PC-9 (cell line): Measurements from ENCODE around the gene GIPC2. TPM values are rescaled to one million over a fixed set of nuclear protein-coding genes. Genes with fewer than 3 reads are reported as not detected.

Experiments used
- BruUV-seq: library from RNA; stranded (reverse); fragments of 400-500 nt; replicated peaks from 2 replicates; lab custom pipeline; 2021; lab: Mats Ljungman, UMichigan
- CTCF ChIA-PET: fragments of 300-600 bp; sonication (Branson Sonifier 250); formaldehyde crosslinking; loops from one replicate; lab custom pipeline; 2022; ENCODE audit warnings: antibody characterized with exemption; lab: Charles Lee
- POLR2A ChIA-PET: fragments of 300-600 bp; sonication (Branson Sonifier 250); formaldehyde crosslinking; loops from one replicate; lab custom pipeline; 2022; ENCODE audit warnings: antibody characterized with exemption; ENCODE audit not compliant: unreplicated experiment; lab: Charles Lee
- DNase-seq, 2 experiments: peaks; one replicate each; pipeline versions ENCODE4 v3.0.0 to v3.0.0-alpha.2; 2015 to 2022; ENCODE audit warnings: mixed read lengths in 1 of 2
- H2AFZ ChIP-seq: fragments of 200-600 bp; sonication (generic); 2 replicates; pipeline ENCODE4 v1.8.1; 2017; ENCODE audit warnings: antibody characterized with exemption
- H3F3A ChIP-seq: fragments of 200-600 bp; sonication (generic); 2 replicates; pipeline ENCODE4 v1.8.1; 2017; ENCODE audit warnings: antibody characterized with exemption, mild to moderate bottlenecking, low read depth; ENCODE audit not compliant: insufficient read depth
- H3K27ac ChIP-seq: fragments of 200-600 bp; sonication (generic); 2 replicates; pipeline ENCODE4 v1.6.1; 2016; ENCODE audit warnings: mixed run types
- H3K27me3 ChIP-seq: fragments of 200-600 bp; sonication (generic); 2 replicates; pipeline ENCODE4 v1.6.1; 2016; ENCODE audit warnings: low read depth, mixed run types; ENCODE audit not compliant: insufficient read depth
- H3K36me3 ChIP-seq: fragments of 200-600 bp; sonication (generic); 2 replicates; pipeline ENCODE4 v1.6.1; 2016; ENCODE audit warnings: low read depth, mixed run types
- H3K4me1 ChIP-seq: fragments of 200-600 bp; sonication (generic); replicated peaks from 2 replicates; pipeline ENCODE4 v1.6.1; 2016; ENCODE audit warnings: mixed run types; ENCODE audit not compliant: insufficient read depth
- H3K4me2 ChIP-seq: fragments of 200-600 bp; sonication (generic); 2 replicates; pipeline ENCODE4 v1.6.1; 2017; ENCODE audit warnings: mixed run types
- H3K4me3 ChIP-seq: fragments of 200-600 bp; sonication (generic); 2 replicates; pipeline ENCODE4 v1.6.1; 2016; ENCODE audit warnings: mixed run types
- H3K79me2 ChIP-seq: fragments of 200-600 bp; sonication (generic); 2 replicates; pipeline ENCODE4 v1.6.1; 2017; ENCODE audit warnings: low read depth, mixed run types
- H3K9me2 ChIP-seq: fragments of 200-600 bp; sonication (generic); 2 replicates; pipeline ENCODE4 v1.8.1; 2017; ENCODE audit warnings: mild to moderate bottlenecking; ENCODE audit not compliant: insufficient read depth
- H3K9me3 ChIP-seq: fragments of 200-600 bp; sonication (generic); 2 replicates; pipeline ENCODE4 v1.8.1; 2016; ENCODE audit warnings: low read depth; ENCODE audit not compliant: insufficient read depth
- H4K20me1 ChIP-seq: fragments of 200-600 bp; sonication (generic); 2 replicates; pipeline ENCODE4 v1.8.1; 2017; ENCODE audit not compliant: insufficient read depth
- CTCF ChIP-seq: fragments of 200-600 bp; sonication (generic); conservative IDR thresholded peaks from 2 replicates; pipeline ENCODE4 v1.6.1; 2017; ENCODE audit warnings: mixed run types, antibody characterized with exemption, mild to moderate bottlenecking, moderate library complexity
- EZH2 ChIP-seq: fragments of 200-600 bp; sonication (generic); IDR thresholded peaks from 2 replicates; pipeline ENCODE4 v1.8.0; 2017; ENCODE audit warnings: antibody characterized with exemption, low read depth
- intact Hi-C: fragments of 100-400 bp; cut with micrococcal nuclease; formaldehyde crosslinking; loops from one replicate; pipeline ENCODE4 v1.10.0; 2022; ENCODE audit not compliant: unreplicated experiment
- total RNA-seq: library from RNA; stranded (reverse); gene quantifications from 2 replicates; pipeline ENCODE4 v1.2.3, GENCODE V29; 2021

GIPC2 gene
- total RNA-seq, 1 experiment from 2014 or later: 0.20 TPM

GRCh38 chr1:78156805-78157521, 111.2 kb downstream of the GIPC2 start:
- Histone ChIP-seq H2AFZ (no peak overlapping the region), H3K27ac (no peak overlapping the region), H3K79me2 (no peaks in the 10 kb centered on the region), H4K20me1 (no peaks in the 10 kb centered on the region), H3F3A (no peaks in the 10 kb centered on the region), H3K36me3 (no peaks in the 10 kb centered on the region), H3K4me3 (no peak overlapping the region), H3K4me2 (no peak overlapping the region), H3K9me2 (no peaks in the 10 kb centered on the region), H3K4me1 (peaks cover 6% of the 10 kb centered on the region; the same call in 1 of the 2 replicates), H3K27me3 (no peaks in the 10 kb centered on the region), H3K9me3 (no peaks in the 10 kb centered on the region; the same call in 1 of the 2 replicates)
- TF ChIP-seq CTCF (no peak), EZH2 (no peak)
- DNase-seq: no peak
- CTCF ChIA-PET: no interaction called here
- no TSS peak for BruUV-seq
- POLR2A ChIA-PET: no interaction called here
- intact Hi-C loops: no loop called here

GRCh38 chr1:78165816-78166215, 120.0 kb downstream of the GIPC2 start:
- intact Hi-C loops: no loop called here
- TF ChIP-seq EZH2: no peak
- no peak for TF ChIP-seq CTCF
- no TSS peak for BruUV-seq
- no peaks in the 10 kb centered on the region for H3K79me2 ChIP-seq
- no peaks in the 10 kb centered on the region for H3K27me3 ChIP-seq
- H3K9me2 ChIP-seq: no peaks in the 10 kb centered on the region
- no peaks in the 10 kb centered on the region for H3K36me3 ChIP-seq
- no peaks in the 10 kb centered on the region for H3K4me1 ChIP-seq
- ChIA-PET POLR2A (no interaction called here), CTCF (no interaction called here)
- H3K4me3 ChIP-seq: no peak overlapping the region
- no peaks in the 10 kb centered on the region for H3F3A ChIP-seq
- no peak for DNase-seq
- H2AFZ ChIP-seq: no peak overlapping the region
- H4K20me1 ChIP-seq: no peaks in the 10 kb centered on the region
- no peaks in the 10 kb centered on the region for H3K9me3 ChIP-seq
- no peak overlapping the region for H3K27ac ChIP-seq
- H3K4me2 ChIP-seq: no peak overlapping the region

GRCh38 chr1:78168306-78168705, 122.5 kb downstream of the GIPC2 start:
- intact Hi-C loops: no loop called here

More at GRCh38 chr1:78168306-78168705, 122.5 kb downstream of the GIPC2 start:
- H3K4me2 ChIP-seq: no peak overlapping the region
- CTCF ChIA-PET: no interaction called here
- H2AFZ ChIP-seq: no peak overlapping the region
- no TSS peak for BruUV-seq
- H3K9me2 ChIP-seq: no peaks in the 10 kb centered on the region
- no peak for DNase-seq
- POLR2A ChIA-PET: no interaction called here
- H3K79me2 ChIP-seq: no peaks in the 10 kb centered on the region
- no peak overlapping the region for H3K27ac ChIP-seq
- 0 out of 2 replicates have a peak, but pooled peaks cover 3% of the 10 kb centered on the region for H3F3A ChIP-seq
- H3K9me3 ChIP-seq: no peaks in the 10 kb centered on the region
- TF ChIP-seq EZH2 (no peak), CTCF (no peak)
- H3K4me1 ChIP-seq: peaks cover 13% of the 10 kb centered on the region
- no peaks in the 10 kb centered on the region for H3K36me3 ChIP-seq
- no peaks in the 10 kb centered on the region for H4K20me1 ChIP-seq
- no peak overlapping the region for H3K4me3 ChIP-seq
- H3K27me3 ChIP-seq: no peaks in the 10 kb centered on the region
